ENCODE results near the gene ARHGEF1.

DNA sequence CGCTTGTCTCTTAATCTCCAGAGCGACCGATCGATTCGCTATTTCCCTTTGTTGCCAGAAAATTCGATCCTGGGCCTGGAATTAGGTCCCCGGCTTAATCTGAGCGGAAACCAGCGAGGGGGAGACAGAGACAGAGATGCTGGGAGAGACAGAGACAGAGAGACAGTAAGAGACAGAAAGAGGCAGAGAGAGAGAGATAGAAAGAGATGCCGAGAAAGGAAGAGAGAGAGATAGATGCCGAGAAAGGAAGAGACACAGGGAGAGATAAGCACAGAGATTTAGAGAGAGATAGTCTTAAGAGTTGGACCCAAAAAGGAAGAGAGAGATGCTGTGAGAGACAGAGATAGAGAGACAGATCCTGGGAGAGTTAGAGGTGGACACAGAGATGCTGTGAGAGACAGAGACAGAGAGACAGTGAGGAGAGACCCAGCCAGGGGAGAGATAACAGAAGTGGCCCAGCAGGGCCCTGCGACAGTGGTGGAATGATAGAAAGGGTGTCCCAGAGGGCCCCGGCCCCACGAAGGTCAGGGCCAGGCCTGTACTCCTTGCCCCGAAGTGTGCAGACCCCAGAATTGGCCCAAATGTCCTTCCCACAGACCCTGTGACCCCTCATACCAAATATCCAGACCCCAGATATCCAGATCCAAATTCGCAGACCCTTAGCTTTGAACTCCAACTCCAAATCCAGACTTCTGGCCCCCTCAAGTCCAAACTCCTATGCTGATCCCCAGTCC is 43.9 kb downstream of the ARHGEF1 start:
- TF ChIP-seq SIN3A (IDR thresholded peaks at IDR 0.05; ENCODE audit: borderline replicate concordance, insufficient read depth, low read length) (no peak), POLR2AphosphoS5 (IDR thresholded peaks at IDR 0.05; ENCODE audit: low read depth, low read length) (no peak), TAF1 (IDR thresholded peaks at IDR 0.05; ENCODE audit: borderline replicate concordance, insufficient read depth, low read length) (no peak), FOXP2 (optimal IDR thresholded peaks at IDR 0.05; ENCODE audit: borderline replicate concordance, extremely low read depth, extremely low read length, insufficient read depth) (no peak)
- TF ChIP-seq, protein P1, sequence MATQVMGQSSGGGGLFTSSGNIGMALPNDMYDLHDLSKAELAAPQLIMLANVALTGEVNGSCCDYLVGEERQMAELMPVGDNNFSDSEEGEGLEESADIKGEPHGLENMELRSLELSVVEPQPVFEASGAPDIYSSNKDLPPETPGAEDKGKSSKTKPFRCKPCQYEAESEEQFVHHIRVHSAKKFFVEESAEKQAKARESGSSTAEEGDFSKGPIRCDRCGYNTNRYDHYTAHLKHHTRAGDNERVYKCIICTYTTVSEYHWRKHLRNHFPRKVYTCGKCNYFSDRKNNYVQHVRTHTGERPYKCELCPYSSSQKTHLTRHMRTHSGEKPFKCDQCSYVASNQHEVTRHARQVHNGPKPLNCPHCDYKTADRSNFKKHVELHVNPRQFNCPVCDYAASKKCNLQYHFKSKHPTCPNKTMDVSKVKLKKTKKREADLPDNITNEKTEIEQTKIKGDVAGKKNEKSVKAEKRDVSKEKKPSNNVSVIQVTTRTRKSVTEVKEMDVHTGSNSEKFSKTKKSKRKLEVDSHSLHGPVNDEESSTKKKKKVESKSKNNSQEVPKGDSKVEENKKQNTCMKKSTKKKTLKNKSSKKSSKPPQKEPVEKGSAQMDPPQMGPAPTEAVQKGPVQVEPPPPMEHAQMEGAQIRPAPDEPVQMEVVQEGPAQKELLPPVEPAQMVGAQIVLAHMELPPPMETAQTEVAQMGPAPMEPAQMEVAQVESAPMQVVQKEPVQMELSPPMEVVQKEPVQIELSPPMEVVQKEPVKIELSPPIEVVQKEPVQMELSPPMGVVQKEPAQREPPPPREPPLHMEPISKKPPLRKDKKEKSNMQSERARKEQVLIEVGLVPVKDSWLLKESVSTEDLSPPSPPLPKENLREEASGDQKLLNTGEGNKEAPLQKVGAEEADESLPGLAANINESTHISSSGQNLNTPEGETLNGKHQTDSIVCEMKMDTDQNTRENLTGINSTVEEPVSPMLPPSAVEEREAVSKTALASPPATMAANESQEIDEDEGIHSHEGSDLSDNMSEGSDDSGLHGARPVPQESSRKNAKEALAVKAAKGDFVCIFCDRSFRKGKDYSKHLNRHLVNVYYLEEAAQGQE (IDR thresholded peaks at IDR 0.05; ENCODE audit: insufficient read depth in 1 of 2, low read depth in 2 of 2, low read length in 2 of 2) = no peak

All from PFSK-1 (cell line).